HEK293T (cell line): ENCODE results near the gene INS.
"Not testable (repeated sequence)": the region's sequence is repeated elsewhere in the genome, so short reads cannot be mapped to it uniquely, and the experiment has no call there.

Source experiments
- CTCF ChIA-PET: fragments of 350-600 bp; formaldehyde crosslinking; extraction: SDS; loops from one replicate; lab custom pipeline; 2021; ENCODE audit warnings: antibody characterized with exemption, inconsistent platforms; lab: Yijun Ruan, JAX
- POLR2A ChIA-PET: fragments of 350-600 bp; formaldehyde crosslinking; extraction: SDS; loops from one replicate; lab custom pipeline; 2020; ENCODE audit warnings: antibody characterized with exemption, inconsistent platforms; lab: Yijun Ruan, JAX
- DNase-seq: peaks from one replicate; pipeline ENCODE4 v3.0.0; 2012; ENCODE audit warnings: mixed read lengths; ENCODE audit errors: extremely low spot score
- ARNT ChIP-seq: fragments of 450-650 bp; IDR thresholded peaks from 2 replicates; pipeline ENCODE4 v1.6.1; 2017; ENCODE audit warnings: mild to moderate bottlenecking
- BHLHE40 ChIP-seq: fragments of 450-650 bp; IDR thresholded peaks from 2 replicates; pipeline ENCODE4 v1.6.1; 2016; ENCODE audit warnings: mild to moderate bottlenecking, moderate library complexity, borderline replicate concordance
- CTBP1 ChIP-seq: fragments of 450-650 bp; IDR thresholded peaks from 2 replicates; pipeline ENCODE4 v1.6.1; 2016; ENCODE audit warnings: borderline replicate concordance
- ELF4 ChIP-seq: fragments of 450-650 bp; IDR thresholded peaks from 2 replicates; pipeline ENCODE4 v1.6.1; 2017; ENCODE audit warnings: antibody characterized with exemption
- FOXA1 ChIP-seq: fragments of 450-650 bp; IDR thresholded peaks from 2 replicates; pipeline ENCODE4 v1.6.1; 2016; ENCODE audit warnings: mild to moderate bottlenecking
- FOXK2 ChIP-seq: fragments of 450-650 bp; IDR thresholded peaks from 2 replicates; pipeline ENCODE4 v1.6.1; 2016; ENCODE audit warnings: mild to moderate bottlenecking
- FOXM1 ChIP-seq: fragments of 450-650 bp; IDR thresholded peaks from 2 replicates; pipeline ENCODE4 v1.6.1; 2017; ENCODE audit warnings: mild to moderate bottlenecking, borderline replicate concordance
- HDGF ChIP-seq: fragments of 450-650 bp; IDR thresholded peaks from 2 replicates; pipeline ENCODE4 v1.6.1; 2017; ENCODE audit warnings: antibody characterized with exemption, borderline replicate concordance
- L3MBTL2 ChIP-seq: fragments of 450-650 bp; conservative IDR thresholded peaks from 2 replicates; pipeline ENCODE4 v1.6.1; 2016; ENCODE audit warnings: mild to moderate bottlenecking
- LEF1 ChIP-seq: fragments of 450-650 bp; IDR thresholded peaks from 2 replicates; pipeline ENCODE4 v1.6.1; 2017; ENCODE audit warnings: mild to moderate bottlenecking, borderline replicate concordance
- NFRKB ChIP-seq: fragments of 450-650 bp; IDR thresholded peaks from 2 replicates; pipeline ENCODE4 v1.6.1; 2016; ENCODE audit warnings: mild to moderate bottlenecking, moderate library complexity
- PKNOX1 ChIP-seq: fragments of 450-650 bp; IDR thresholded peaks from 2 replicates; pipeline ENCODE4 v1.6.1; 2016
- SP1 ChIP-seq: fragments of 450-650 bp; IDR thresholded peaks from 2 replicates; pipeline ENCODE4 v1.6.1; 2017
- SUZ12 ChIP-seq: fragments of 450-650 bp; IDR thresholded peaks from 2 replicates; pipeline ENCODE4 v1.6.1; 2016; ENCODE audit warnings: mild to moderate bottlenecking
- TARDBP ChIP-seq: fragments of 450-650 bp; IDR thresholded peaks from 2 replicates; pipeline ENCODE4 v1.6.1; 2016
- ZNF384 ChIP-seq: fragments of 450-650 bp; IDR thresholded peaks from 2 replicates; pipeline ENCODE4 v1.6.1; 2016

Gene INS

GRCh38 chr11:2180789-2181370, 19.9 kb upstream of the INS start:
- TF ChIP-seq ELF4 (no peak), ARNT (no peak), SUZ12 (no peak), LEF1 (no peak), TARDBP (no peak), SP1 (no peak)
- CTCF ChIA-PET = no interaction called here
- POLR2A ChIA-PET = no interaction called here
- no peak for DNase-seq

GRCh38 chr11:2180347-2180746, 19.3 kb upstream of the INS start:
- CTCF ChIA-PET = no interaction called here
- TF ChIP-seq L3MBTL2 (no peak), FOXA1 (no peak), FOXK2 (no peak), ELF4 (no peak), CTBP1 (no peak), TARDBP (no peak), FOXM1 (no peak), PKNOX1 (no peak), HDGF (no peak), ARNT (no peak), BHLHE40 (no peak), ZNF384 (no peak), SUZ12 (no peak), LEF1 (no peak), NFRKB (no peak), SP1 (no peak)
- no peak for DNase-seq
- POLR2A ChIA-PET = no interaction called here

GRCh38 chr11:2179516-2179915, 18.5 kb upstream of the INS start:
- TF ChIP-seq ARNT (no peak), HDGF (no peak), FOXK2 (no peak), L3MBTL2 (no peak), SUZ12 (no peak), BHLHE40 (no peak), TARDBP (no peak), ZNF384 (no peak), CTBP1 (no peak), SP1 (no peak)
- POLR2A ChIA-PET = no interaction called here

GRCh38 chr11:2178906-2179494, 18.0 kb upstream of the INS start:
- no peak for TF ChIP-seq BHLHE40
- TF ChIP-seq SUZ12 = no peak
- no peak for TF ChIP-seq LEF1
- no peak for TF ChIP-seq FOXM1
- no peak for TF ChIP-seq HDGF
- no peak for TF ChIP-seq ELF4
- no peak for TF ChIP-seq FOXA1
- TF ChIP-seq FOXK2 = no peak
- no peak for TF ChIP-seq CTBP1
- TF ChIP-seq ARNT = no peak
- TF ChIP-seq PKNOX1 = no peak
- TF ChIP-seq L3MBTL2 = no peak
- TF ChIP-seq NFRKB = no peak
- no peak for TF ChIP-seq SP1
- DNase-seq = no peak
- CTCF ChIA-PET = interaction anchor here (1.2 kb wide), 1 partner anchor 15 kb away, joined by 3 read pairs; no protein-coding TSS in a partner anchor
- POLR2A ChIA-PET = no interaction called here

More at GRCh38 chr11:2179516-2179915, 18.5 kb upstream of the INS start:
- DNase-seq = no peak
- CTCF ChIA-PET = interaction anchor here (1.2 kb wide), 1 partner anchor 15 kb away, joined by 3 read pairs; no protein-coding TSS in a partner anchor

GRCh38 chr11:2178055-2178773, 17.2 kb upstream of the INS start:
- POLR2A ChIA-PET, DNase-seq: not testable (repeated sequence)
- CTCF ChIA-PET = interaction anchor here (1.2 kb wide), 1 partner anchor 16 kb away, joined by 3 read pairs; no protein-coding TSS in a partner anchor

GRCh38 chr11:2177076-2177475, 16.1 kb upstream of the INS start:
- ChIA-PET CTCF (no interaction called here), POLR2A (no interaction called here)
- DNase-seq = no peak
- TF ChIP-seq SUZ12 (no peak), ZNF384 (no peak), FOXK2 (no peak), PKNOX1 (no peak), HDGF (no peak), TARDBP (no peak), NFRKB (no peak)
